ENCODE data around the gene MAOA.

- TF ChIP-seq POLR2A (IDR thresholded peaks at IDR 0.05) (no peak), CTCF (IDR thresholded peaks at IDR 0.05) (no peak)
Observed at GRCh38 chrX:43728966-43729365, 72.9 kb downstream of the MAOA start.

Data from lower leg skin (tissue), 3 donors.